GM12878 (cell line): Measurements from ENCODE around the gene ADAMTSL4. TPM values are rescaled to one million over a fixed set of nuclear protein-coding genes. Genes with fewer than 3 reads are reported as not detected.

Experiments
- ATAC-seq: fragments of 200-7000 bp; cut with Tn5 transposase; 3 replicates; pipeline ENCODE4 v1.9.1; 2020; ENCODE audit warnings: mild to moderate bottlenecking, moderate library complexity
- BruUV-seq: library from RNA; stranded (reverse); fragments of 400-500 nt; replicated peaks from 2 replicates; lab custom pipeline; 2021; lab: Mats Ljungman, UMichigan
- CTCF ChIA-PET: fragments of 300-600 bp; sonication (Branson Sonifier 250); formaldehyde crosslinking; extraction: SDS; loops from one replicate; lab custom pipeline; 2021; ENCODE audit warnings: inconsistent platforms; lab: Yijun Ruan, JAX
- POLR2A ChIA-PET: fragments of 350-600 bp; formaldehyde crosslinking; extraction: SDS; loops from one replicate; lab custom pipeline; 2021; ENCODE audit warnings: inconsistent platforms; lab: Charles Lee
- RAD21 ChIA-PET: fragments of 300-600 bp; sonication (Branson Sonifier 250); formaldehyde crosslinking; loops from one replicate; lab custom pipeline; 2023; ENCODE audit warnings: antibody characterized with exemption; ENCODE audit not compliant: unreplicated experiment; lab: Charles Lee
- SMC1A ChIA-PET: fragments of 300-600 bp; sonication (Branson Sonifier 250); formaldehyde crosslinking; loops from one replicate; lab custom pipeline; 2023; ENCODE audit not compliant: unreplicated experiment, uncharacterized antibody; lab: Charles Lee
- DNase-seq: peaks from one replicate; pipeline ENCODE4 v3.0.0-alpha.2; 2011; ENCODE audit warnings: low read depth, low spot score
- FAIRE-seq: peaks from 3 replicates; lab custom pipeline; 2011; peaks lifted over from hg19 to GRCh38; lab: Jason Lieb, UNC
- H2AFZ ChIP-seq: 2 replicates; pipeline ENCODE4 v1.6.0; 2011; ENCODE audit warnings: low read depth, low read length, control low read depth; ENCODE audit not compliant: control insufficient read depth
- H3K27ac ChIP-seq: 2 replicates; pipeline ENCODE4 v1.5.1; 2011; ENCODE audit warnings: control low read depth; ENCODE audit not compliant: control insufficient read depth, insufficient read depth
- H3K27me3 ChIP-seq, 2 experiments: replicated peaks in 1 of 2; 2 replicates each; pipeline versions ENCODE4 v1.6.0 to v1.6.1; 2011; ENCODE audit warnings: low read length in 1 of 2; ENCODE audit not compliant: control insufficient read depth in 2 of 2, insufficient read depth in 2 of 2
- H3K36me3 ChIP-seq, 2 experiments: 2 replicates each; pipeline ENCODE4 v1.5.1; 2011; ENCODE audit warnings: low read length in 1 of 2; ENCODE audit not compliant: control insufficient read depth in 2 of 2, insufficient read depth in 2 of 2
- H3K4me1 ChIP-seq: 2 replicates; pipeline ENCODE4 v1.6.1; 2011; ENCODE audit warnings: mild to moderate bottlenecking, low read length, moderate library complexity, mixed read lengths; ENCODE audit not compliant: control insufficient read depth, insufficient read depth
- H3K4me2 ChIP-seq: 2 replicates; pipeline ENCODE4 v1.6.0; 2011; ENCODE audit warnings: control low read depth; ENCODE audit not compliant: control insufficient read depth, insufficient read depth
- H3K4me3 ChIP-seq: fragments of 200-600 bp; sonication (generic); 2 replicates; pipeline ENCODE4 v1.5.1; 2016
- H3K79me2 ChIP-seq: 2 replicates; pipeline ENCODE4 v1.6.0; 2011; ENCODE audit warnings: low read length; ENCODE audit not compliant: control insufficient read depth, insufficient read depth
- H3K9ac ChIP-seq: 2 replicates; pipeline ENCODE4 v1.8.0; 2011; ENCODE audit warnings: low read length, control low read depth, mixed read lengths; ENCODE audit not compliant: control insufficient read depth, insufficient read depth
- H3K9me3 ChIP-seq: replicated peaks from 3 replicates; pipeline ENCODE4 v1.5.1; 2011; ENCODE audit warnings: mild to moderate bottlenecking, low read length; ENCODE audit not compliant: control insufficient read depth, insufficient read depth
- H4K20me1 ChIP-seq: 2 replicates; pipeline ENCODE4 v1.6.0; 2011; ENCODE audit not compliant: control insufficient read depth, insufficient read depth
- ASH2L ChIP-seq: fragments of 300-600, 200-600 bp; sonication (generic); IDR thresholded peaks from 2 replicates; pipeline ENCODE4 v1.6.1; 2017; ENCODE audit warnings: low read depth, mild to moderate bottlenecking, borderline replicate concordance
- BACH1 ChIP-seq: fragments of 450-650 bp; IDR thresholded peaks from 2 replicates; pipeline ENCODE4 v1.6.1; 2017; ENCODE audit warnings: mild to moderate bottlenecking, borderline replicate concordance
- BCLAF1 ChIP-seq: fragments of 450-650 bp; IDR thresholded peaks from 2 replicates; pipeline ENCODE4 v1.6.1; 2017; ENCODE audit warnings: antibody characterized with exemption, mild to moderate bottlenecking, moderate library complexity
- BMI1 ChIP-seq: fragments of 450-650 bp; IDR thresholded peaks from 2 replicates; pipeline ENCODE4 v1.6.1; 2016; ENCODE audit warnings: mild to moderate bottlenecking, moderate library complexity, borderline replicate concordance
- CHD1 ChIP-seq: IDR thresholded peaks from 2 replicates; pipeline ENCODE4 v1.6.1; 2012; ENCODE audit warnings: low read depth, low read length, improper control_type of control experiment
- GATAD2B ChIP-seq: fragments of 450-650 bp; conservative IDR thresholded peaks from 2 replicates; pipeline ENCODE4 v1.6.1; 2017; ENCODE audit warnings: low read depth, mild to moderate bottlenecking, moderate library complexity
- HDAC6 ChIP-seq: fragments of 200-600 bp; sonication (generic); IDR thresholded peaks from one replicate; pipeline ENCODE4 v1.8.0; 2017; ENCODE audit warnings: antibody characterized with exemption; ENCODE audit not compliant: unreplicated experiment
- HDGF ChIP-seq: fragments of 450-650 bp; IDR thresholded peaks from 2 replicates; pipeline ENCODE4 v1.6.1; 2016; ENCODE audit warnings: antibody characterized with exemption
- MXI1 ChIP-seq: fragments of 150-350 bp; IDR thresholded peaks from 2 replicates; pipeline ENCODE4 v1.6.1; 2011; ENCODE audit warnings: low read depth, mild to moderate bottlenecking, inconsistent platforms, low read length, improper control_type of control experiment
- NBN ChIP-seq: fragments of 450-650 bp; IDR thresholded peaks from 2 replicates; pipeline ENCODE4 v1.6.1; 2016
- SPI1 ChIP-seq: IDR thresholded peaks from 2 replicates; pipeline ENCODE4 v1.6.1; 2011; ENCODE audit warnings: low read depth, mild to moderate bottlenecking, low read length, moderate library complexity, borderline replicate concordance; ENCODE audit not compliant: insufficient read depth
- TAF1 ChIP-seq: IDR thresholded peaks from 2 replicates; pipeline ENCODE4 v1.6.1; 2011; ENCODE audit warnings: mild to moderate bottlenecking, low read depth, low read length, borderline replicate concordance
- TCF12 ChIP-seq: IDR thresholded peaks from 2 replicates; pipeline ENCODE4 v1.6.1; 2011; ENCODE audit warnings: low read depth, mild to moderate bottlenecking, low read length
- WRNIP1 ChIP-seq: IDR thresholded peaks from 2 replicates; pipeline ENCODE4 v1.6.1; 2011; ENCODE audit warnings: low read depth, low read length, improper control_type of control experiment, borderline replicate concordance
- ZNF207 ChIP-seq: fragments of 450-650 bp; IDR thresholded peaks from 2 replicates; pipeline ENCODE4 v1.6.1; 2014; ENCODE audit warnings: antibody characterized with exemption, mild to moderate bottlenecking, borderline replicate concordance
- WGBS: methylation state at CpG from one replicate; pipeline ENCODE4 v1.1.6; 2016; ENCODE audit warnings: low lambda C conversion rate; ENCODE audit not compliant: insufficient replicate concordance, insufficient coverage; ENCODE audit errors: missing lambda C conversion rate; 5-methylcytosine and 5-hydroxymethylcytosine counted together
- in situ Hi-C: fragments of 300-500 bp; cut with MboI; formaldehyde crosslinking; loops from 9 replicates; pipeline ENCODE4 v1.14.3; 2018; ENCODE audit warnings: mixed read lengths
- intact Hi-C: fragments of 100-400 bp; cut with micrococcal nuclease; formaldehyde crosslinking; loops from one replicate; pipeline ENCODE4 v1.14.2; 2022; ENCODE audit not compliant: unreplicated experiment
- polyA plus RNA-seq, 11 experiments: library from polyadenylated mRNA; depleted of rRNA in 4 of 11; unstranded in 6 of 11; stranded (reverse) in 5 of 11; fragments of >200 nt; fragmentation: Nextera tagmentation in 4 of 11; fragmentation: Illumina TruSeq in 1 of 11; extraction: Ambion mirVana in 4 of 11; extraction: Trizol in 1 of 11; gene quantifications; 1 replicate in 1 of 11; 2 replicates in 10 of 11; pipeline versions ENCODE4 v1.2.1 to v1.2.3, GENCODE V29; 2011 to 2016; ENCODE audit warnings: inconsistent platforms in 2 of 11, missing spikeins in 2 of 11, low read depth in 1 of 11
- total RNA-seq, 4 experiments: library from RNA; depleted of rRNA in 3 of 4; stranded (reverse); fragments of >200 nt in 3 of 4; fragmentation: Illumina TruSeq in 1 of 4; extraction: Trizol in 1 of 4; gene quantifications; 2 replicates each; pipeline versions ENCODE4 v1.2.1 to v1.2.3, GENCODE V29; 2013 to 2021
- TF ChIP-seq, protein P1 (sequence below): IDR thresholded peaks from 2 replicates; pipeline ENCODE4 v1.6.1; 2011; ENCODE audit warnings: borderline replicate concordance, low read depth, mild to moderate bottlenecking, moderate library complexity, low read length; ENCODE audit not compliant: insufficient read depth, poor library complexity, severe bottlenecking
- TF ChIP-seq, protein P2 (sequence below): fragments of 450-650 bp; formaldehyde crosslinking; IDR thresholded peaks from 2 replicates; pipeline ENCODE4 v1.4.0; 2022; ENCODE audit warnings: mild to moderate bottlenecking, moderate library complexity

The ADAMTSL4 gene
- total and polyA plus RNA-seq, 10 of the 15 experiments (the other 5 are each of a cell fraction or from before 2014, with no cell fraction given) = 0.04 to 0.15 (median 0.05) TPM; not detected in 5

DNA sequence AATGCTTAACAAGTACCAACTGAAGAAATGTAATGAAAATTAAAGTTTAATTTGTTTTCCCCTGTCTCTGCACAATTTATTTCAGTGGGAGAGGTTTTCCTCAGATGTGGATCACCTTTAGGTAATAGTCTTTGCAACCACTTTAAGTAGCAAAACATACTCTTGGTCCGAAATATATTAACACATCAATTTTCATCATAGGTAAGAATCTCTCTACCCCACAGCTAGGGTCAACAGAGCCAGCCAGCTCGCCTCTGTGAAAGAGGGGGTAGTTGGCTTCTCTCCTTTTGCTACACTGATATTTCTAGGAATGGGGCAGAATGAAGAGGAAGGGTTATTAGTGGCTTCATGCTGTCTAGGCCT is 55.0 kb downstream of the ADAMTSL4 start:
- intact Hi-C loops = no loop called here
- no peaks in the 10 kb centered on the region; a peak in 1 of 4 replicates for H3K36me3 ChIP-seq
- H3K9me3 ChIP-seq = no peaks in the 10 kb centered on the region
- BruUV-seq = no TSS peak
- no peaks in the 10 kb centered on the region for H3K79me2 ChIP-seq
- RAD21 ChIA-PET = no interaction called here
- POLR2A ChIA-PET = interaction anchor here (0.5 to 2.2 kb wide), 2 partner anchors 25 to 31 kb away, joined by 3 to 7 read pairs; partner anchors contain the start of gene MCL1
- no peak overlapping the region for H3K4me3 ChIP-seq
- H3K4me1 ChIP-seq = no peaks in the 10 kb centered on the region
- no peak overlapping the region for H2AFZ ChIP-seq
- H3K9ac ChIP-seq = no peak overlapping the region
- H3K4me2 ChIP-seq = no peak overlapping the region
- no peak overlapping the region for H3K27ac ChIP-seq
- DNase-seq (no peak), ATAC-seq (no peak), FAIRE-seq (no peak)
- H4K20me1 ChIP-seq = no peaks in the 10 kb centered on the region
- no peaks in the 10 kb centered on the region for H3K27me3 ChIP-seq
- CTCF ChIA-PET = interaction anchor here (1.0 kb wide), 1 partner anchor 41 kb away, joined by 4 read pairs; no protein-coding TSS in a partner anchor
- 94% methylated on average over 2 of the region's 2 CpGs for WGBS
- SMC1A ChIA-PET = interaction anchor here (1.6 kb wide), 1 partner anchor 28 kb away, joined by 7 read pairs; no protein-coding TSS in a partner anchor
- in situ Hi-C loops = no loop called here
- TF ChIP-seq TCF12 (no peak), ASH2L (no peak), BCLAF1 (no peak), WRNIP1 (no peak), HDAC6 (no peak), CHD1 (no peak), SPI1 (no peak), BMI1 (no peak), GATAD2B (no peak), MXI1 (no peak), TAF1 (no peak), HDGF (no peak), BACH1 (no peak), ZNF207 (no peak), NBN (no peak)
- TF ChIP-seq, protein P1, sequence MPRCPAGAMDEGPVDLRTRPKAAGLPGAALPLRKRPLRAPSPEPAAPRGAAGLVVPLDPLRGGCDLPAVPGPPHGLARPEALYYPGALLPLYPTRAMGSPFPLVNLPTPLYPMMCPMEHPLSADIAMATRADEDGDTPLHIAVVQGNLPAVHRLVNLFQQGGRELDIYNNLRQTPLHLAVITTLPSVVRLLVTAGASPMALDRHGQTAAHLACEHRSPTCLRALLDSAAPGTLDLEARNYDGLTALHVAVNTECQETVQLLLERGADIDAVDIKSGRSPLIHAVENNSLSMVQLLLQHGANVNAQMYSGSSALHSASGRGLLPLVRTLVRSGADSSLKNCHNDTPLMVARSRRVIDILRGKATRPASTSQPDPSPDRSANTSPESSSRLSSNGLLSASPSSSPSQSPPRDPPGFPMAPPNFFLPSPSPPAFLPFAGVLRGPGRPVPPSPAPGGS = no peak
- TF ChIP-seq, protein P2, sequence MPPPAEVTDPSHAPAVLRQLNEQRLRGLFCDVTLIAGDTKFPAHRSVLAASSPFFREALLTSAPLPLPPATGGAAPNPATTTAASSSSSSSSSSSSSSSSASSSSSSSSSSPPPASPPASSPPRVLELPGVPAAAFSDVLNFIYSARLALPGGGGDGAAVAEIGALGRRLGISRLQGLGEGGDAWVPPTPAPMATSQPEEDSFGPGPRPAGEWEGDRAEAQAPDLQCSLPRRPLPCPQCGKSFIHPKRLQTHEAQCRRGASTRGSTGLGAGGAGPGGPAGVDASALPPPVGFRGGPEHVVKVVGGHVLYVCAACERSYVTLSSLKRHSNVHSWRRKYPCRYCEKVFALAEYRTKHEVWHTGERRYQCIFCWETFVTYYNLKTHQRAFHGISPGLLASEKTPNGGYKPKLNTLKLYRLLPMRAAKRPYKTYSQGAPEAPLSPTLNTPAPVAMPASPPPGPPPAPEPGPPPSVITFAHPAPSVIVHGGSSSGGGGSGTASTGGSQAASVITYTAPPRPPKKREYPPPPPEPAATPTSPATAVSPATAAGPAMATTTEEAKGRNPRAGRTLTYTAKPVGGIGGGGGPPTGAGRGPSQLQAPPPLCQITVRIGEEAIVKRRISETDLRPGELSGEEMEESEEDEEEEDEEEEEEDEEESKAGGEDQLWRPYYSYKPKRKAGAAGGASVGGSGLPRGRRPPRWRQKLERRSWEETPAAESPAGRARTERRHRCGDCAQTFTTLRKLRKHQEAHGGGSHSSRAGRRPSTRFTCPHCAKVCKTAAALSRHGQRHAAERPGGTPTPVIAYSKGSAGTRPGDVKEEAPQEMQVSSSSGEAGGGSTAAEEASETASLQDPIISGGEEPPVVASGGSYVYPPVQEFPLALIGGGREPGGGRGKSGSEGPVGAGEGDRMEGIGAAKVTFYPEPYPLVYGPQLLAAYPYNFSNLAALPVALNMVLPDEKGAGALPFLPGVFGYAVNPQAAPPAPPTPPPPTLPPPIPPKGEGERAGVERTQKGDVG (CRISPR knock-in tag) = no peak
